Astrocyte of the cerebellum (primary cell): Measurements from ENCODE around the gene EBLN1.

ENCODE experiments used
- DNase-seq: peaks from one replicate; pipeline ENCODE4 v3.0.0-alpha.2; 2011; ENCODE audit warnings: low read depth
- H3K4me3 ChIP-seq: 2 replicates; pipeline ENCODE4 v1.5.1; 2011; ENCODE audit warnings: mild to moderate bottlenecking, low read depth, low read length, moderate library complexity
- in situ Hi-C: cut with HindIII; loops from 2 replicates; pipeline ENCODE4 v1.10.0; 2017; ENCODE audit warnings: low sequenced_read_pairs
- TF ChIP-seq, protein P1 (sequence below): IDR thresholded peaks from 2 replicates; pipeline ENCODE4 v1.5.1; 2012; ENCODE audit warnings: low read length, low read depth, moderate library complexity, mild to moderate bottlenecking; ENCODE audit errors: missing control alignments

The EBLN1 gene

DNA sequence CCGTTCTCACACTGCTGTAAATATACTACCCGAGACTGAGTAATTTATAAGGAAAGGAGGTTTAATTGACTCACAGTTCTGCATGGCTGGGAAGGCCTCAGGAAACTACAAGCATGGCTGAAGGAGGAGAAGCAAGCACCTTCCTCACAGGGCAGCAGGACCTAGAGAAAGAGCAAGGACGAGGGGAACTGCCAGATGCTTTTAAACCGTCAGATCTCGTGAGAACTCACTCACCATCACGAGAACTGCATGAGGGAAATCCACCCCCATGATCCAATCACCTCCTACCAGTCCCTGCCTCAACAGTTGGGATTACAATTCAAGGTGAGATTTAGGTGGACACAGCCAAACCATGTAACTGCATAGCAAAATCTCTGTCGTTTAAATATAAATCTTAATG is at the start of gene EBLN1:
TSS of gene EBLN1 (minus strand) at position 174 of the 400 bp plus-strand sequence. CDS start 8,032 bp downstream, outside the sequence.
- TF ChIP-seq, protein P1, sequence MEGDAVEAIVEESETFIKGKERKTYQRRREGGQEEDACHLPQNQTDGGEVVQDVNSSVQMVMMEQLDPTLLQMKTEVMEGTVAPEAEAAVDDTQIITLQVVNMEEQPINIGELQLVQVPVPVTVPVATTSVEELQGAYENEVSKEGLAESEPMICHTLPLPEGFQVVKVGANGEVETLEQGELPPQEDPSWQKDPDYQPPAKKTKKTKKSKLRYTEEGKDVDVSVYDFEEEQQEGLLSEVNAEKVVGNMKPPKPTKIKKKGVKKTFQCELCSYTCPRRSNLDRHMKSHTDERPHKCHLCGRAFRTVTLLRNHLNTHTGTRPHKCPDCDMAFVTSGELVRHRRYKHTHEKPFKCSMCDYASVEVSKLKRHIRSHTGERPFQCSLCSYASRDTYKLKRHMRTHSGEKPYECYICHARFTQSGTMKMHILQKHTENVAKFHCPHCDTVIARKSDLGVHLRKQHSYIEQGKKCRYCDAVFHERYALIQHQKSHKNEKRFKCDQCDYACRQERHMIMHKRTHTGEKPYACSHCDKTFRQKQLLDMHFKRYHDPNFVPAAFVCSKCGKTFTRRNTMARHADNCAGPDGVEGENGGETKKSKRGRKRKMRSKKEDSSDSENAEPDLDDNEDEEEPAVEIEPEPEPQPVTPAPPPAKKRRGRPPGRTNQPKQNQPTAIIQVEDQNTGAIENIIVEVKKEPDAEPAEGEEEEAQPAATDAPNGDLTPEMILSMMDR, result no peak
- H3K4me3 ChIP-seq, result no peak within 1 kb of the TSS
- DNase-seq, result no peak
- in situ Hi-C loops, result no loop called here

GRCh38 chr10:22265839-22266537 is 48.2 kb upstream of the EBLN1 start:
- DNase-seq, result no peak
- TF ChIP-seq, protein P1, result no peak
- in situ Hi-C loops, result no loop called here
- no peak overlapping the region for H3K4me3 ChIP-seq

GRCh38 chr10:22263106-22263505 is 45.3 kb upstream of the EBLN1 start:
- DNase-seq, result no peak
- in situ Hi-C loops, result no loop called here
- TF ChIP-seq, protein P1, result no peak
- no peak overlapping the region for H3K4me3 ChIP-seq

- in situ Hi-C loops, result no loop called here
- DNase-seq, result no peak
- no peak overlapping the region for H3K4me3 ChIP-seq
- TF ChIP-seq, protein P1, result no peak
These were observed 41.5 kb upstream of the EBLN1 start for GRCh38 chr10:22259280-22259679.

GRCh38 chr10:22258471-22258870 is 40.7 kb upstream of the EBLN1 start:
- H3K4me3 ChIP-seq, result no peak overlapping the region
- in situ Hi-C loops, result no loop called here
- DNase-seq, result no peak
- TF ChIP-seq, protein P1, result no peak

- in situ Hi-C loops, result no loop called here
- DNase-seq, result no peak
- no peak overlapping the region for H3K4me3 ChIP-seq
- TF ChIP-seq, protein P1, result no peak
These were observed 35.7 kb upstream of the EBLN1 start for GRCh38 chr10:22253580-22253882.
